HG03378 (cell line): ENCODE data around the gene NLRP12.
A peak's percentile ranks its signal among the peaks of the same experiment; 100 is the strongest.
"Not testable (repeated sequence)": the region's sequence is repeated elsewhere in the genome, so short reads cannot be mapped to it uniquely, and the experiment has no call there.

ENCODE experiments used
- ATAC-seq: cut with Tn5 transposase; IDR thresholded peaks from one replicate; pipeline ENCODE4 v1.9.1; 2021; ENCODE audit warnings: mild to moderate bottlenecking, moderate library complexity; ENCODE audit not compliant: unreplicated experiment

The NLRP12 gene

GRCh38 chr19:53832861-53833260, 8.7 kb upstream of the NLRP12 start:
- ATAC-seq = not testable (repeated sequence)

GRCh38 chr19:53828531-53828930, 4.4 kb upstream of the NLRP12 start:
- no peak for ATAC-seq

- ATAC-seq = no peak
Measured at GRCh38 chr19:53826876-53827275, 2.8 kb upstream of the NLRP12 start.

- no peak for ATAC-seq
Measured at GRCh38 chr19:53823380-53824120, 564 bp downstream of the NLRP12 start.

GRCh38 chr19:53819861-53820260, 4.3 kb downstream of the NLRP12 start:
- ATAC-seq = no peak

GRCh38 chr19:53818756-53819155, 5.4 kb downstream of the NLRP12 start:
- no peak for ATAC-seq

GRCh38 chr19:53813996-53814395, 10.1 kb downstream of the NLRP12 start:
- no peak for ATAC-seq

- ATAC-seq = no peak
Measured at GRCh38 chr19:53812335-53812734, 11.8 kb downstream of the NLRP12 start.

GRCh38 chr19:53810891-53811290, 13.2 kb downstream of the NLRP12 start:
- ATAC-seq = no peak

GRCh38 chr19:53810187-53810546, 13.9 kb downstream of the NLRP12 start:
- no peak for ATAC-seq

- ATAC-seq = no peak
Measured at GRCh38 chr19:53809518-53810186, 14.5 kb downstream of the NLRP12 start.

GRCh38 chr19:53808710-53809125, 15.4 kb downstream of the NLRP12 start:
- ATAC-seq = no peak

- ATAC-seq = no peak
Measured at GRCh38 chr19:53801257-53801656, 22.9 kb downstream of the NLRP12 start.

GRCh38 chr19:53795019-53795418, 29.1 kb downstream of the NLRP12 start:
- no peak for ATAC-seq

GRCh38 chr19:53792721-53793433, 31.2 kb downstream of the NLRP12 start:
- ATAC-seq = peak; percentile 63

- no peak for ATAC-seq
Measured at GRCh38 chr19:53789708-53790678, 34.1 kb downstream of the NLRP12 start.

- no peak for ATAC-seq
Measured at GRCh38 chr19:53787266-53787665, 36.8 kb downstream of the NLRP12 start.

- ATAC-seq = no peak
Measured at GRCh38 chr19:53786744-53787143, 37.4 kb downstream of the NLRP12 start.

- no peak for ATAC-seq
Measured at GRCh38 chr19:53785196-53785889, 38.8 kb downstream of the NLRP12 start.

- no peak for ATAC-seq
Measured at GRCh38 chr19:53782698-53783097, 41.4 kb downstream of the NLRP12 start.
